Stomach smooth muscle (tissue), 2 donors: ENCODE measurements around the gene JPH4.
"Not testable (repeated sequence)": the region's sequence is repeated elsewhere in the genome, so short reads cannot be mapped to it uniquely, and the experiment has no call there.

ENCODE experiments used
- H3K27ac ChIP-seq: one replicate; pipeline ENCODE4 v1.7.0; 2013; ENCODE audit warnings: mild to moderate bottlenecking, low read length, inconsistent platforms
- H3K27me3 ChIP-seq, 2 donors: one replicate each; pipeline ENCODE4 v1.7.0; 2013; ENCODE audit warnings: low read length in 2 of 2; ENCODE audit not compliant: insufficient read depth in 2 of 2, control insufficient read depth in 1 of 2
- H3K36me3 ChIP-seq, 2 donors: one replicate each; pipeline ENCODE4 v1.7.0; 2013; ENCODE audit warnings: low read length in 2 of 2; ENCODE audit not compliant: control insufficient read depth in 2 of 2, insufficient read depth in 2 of 2
- H3K4me1 ChIP-seq: one replicate; pipeline ENCODE4 v1.7.0; 2013; ENCODE audit warnings: low read length; ENCODE audit not compliant: control insufficient read depth, insufficient read depth
- H3K4me3 ChIP-seq, 2 donors: one replicate each; pipeline ENCODE4 v1.7.0; 2013; ENCODE audit warnings: low read length in 2 of 2
- H3K9ac ChIP-seq, 2 donors: one replicate each; pipeline ENCODE4 v1.7.0; 2013; ENCODE audit warnings: low read length in 2 of 2, mild to moderate bottlenecking in 1 of 2
- H3K9me3 ChIP-seq, 2 donors: one replicate each; pipeline ENCODE4 v1.7.0; 2013; ENCODE audit warnings: low read length in 2 of 2; ENCODE audit not compliant: control insufficient read depth in 2 of 2
- donor health status: healthy.
- donor health status: Pancreatic carcinoma.

JPH4 gene

GRCh38 chr14:23608454-23608853 lies 29.9 kb upstream of the JPH4 start:
- peaks cover 0 to 9% of the 10 kb centered on the region in 2 donors for H3K27me3 ChIP-seq

GRCh38 chr14:23605931-23606585 lies 27.5 kb upstream of the JPH4 start:
- H3K27ac ChIP-seq = no peak overlapping the region
- peaks cover 0 to 6% of the 10 kb centered on the region in 2 donors for H3K27me3 ChIP-seq
- H3K9me3 ChIP-seq = no peaks in the 10 kb centered on the region
- no peak overlapping the region for H3K9ac ChIP-seq
- H3K4me3 ChIP-seq = no peak overlapping the region
- no peaks in the 10 kb centered on the region for H3K36me3 ChIP-seq
- no peaks in the 10 kb centered on the region for H3K4me1 ChIP-seq

More at GRCh38 chr14:23608454-23608853, 29.9 kb upstream of the JPH4 start:
- Histone ChIP-seq H3K4me3 (no peak overlapping the region), H3K36me3 (no peaks in the 10 kb centered on the region), H3K9ac (no peak overlapping the region), H3K9me3 (no peaks in the 10 kb centered on the region), H3K4me1 (no peaks in the 10 kb centered on the region), H3K27ac (no peak overlapping the region)

GRCh38 chr14:23604675-23605170 lies 26.1 kb upstream of the JPH4 start:
- Histone ChIP-seq H3K9me3 (no peaks in the 10 kb centered on the region), H3K9ac (no peak overlapping the region), H3K4me1 (no peaks in the 10 kb centered on the region), H3K36me3 (no peaks in the 10 kb centered on the region), H3K27ac (no peak overlapping the region), H3K27me3 (peaks cover 3% of the 10 kb centered on the region in 2 donors), H3K4me3 (no peak overlapping the region)

- Histone ChIP-seq H3K27me3 (peaks cover 3% of the 10 kb centered on the region in 2 donors), H3K9ac (no peak overlapping the region), H3K4me1 (no peaks in the 10 kb centered on the region)
These were observed 25.6 kb upstream of the JPH4 start for GRCh38 chr14:23604148-23604547.

GRCh38 chr14:23603103-23603502 lies 24.5 kb upstream of the JPH4 start:
- Histone ChIP-seq H3K27ac (no peak overlapping the region), H3K9me3 (no peaks in the 10 kb centered on the region), H3K4me1 (no peaks in the 10 kb centered on the region), H3K4me3 (no peak overlapping the region), H3K36me3 (no peaks in the 10 kb centered on the region), H3K9ac (no peak overlapping the region), H3K27me3 (peaks cover 3% of the 10 kb centered on the region in 2 donors)

More at GRCh38 chr14:23604148-23604547, 25.6 kb upstream of the JPH4 start:
- no peaks in the 10 kb centered on the region for H3K36me3 ChIP-seq
- no peaks in the 10 kb centered on the region for H3K9me3 ChIP-seq
- no peak overlapping the region for H3K4me3 ChIP-seq
- no peak overlapping the region for H3K27ac ChIP-seq

- H3K27ac ChIP-seq = no peak overlapping the region
- H3K9ac ChIP-seq = no peak overlapping the region
- H3K4me3 ChIP-seq = no peak overlapping the region
- no peaks in the 10 kb centered on the region for H3K4me1 ChIP-seq
- peaks cover 3% of the 10 kb centered on the region in 2 donors for H3K27me3 ChIP-seq
- no peaks in the 10 kb centered on the region for H3K9me3 ChIP-seq
- H3K36me3 ChIP-seq = no peaks in the 10 kb centered on the region
These were observed 23.8 kb upstream of the JPH4 start for GRCh38 chr14:23602181-23603095.

GRCh38 chr14:23601845-23602180 lies 23.2 kb upstream of the JPH4 start:
- Histone ChIP-seq H3K4me1 (no peaks in the 10 kb centered on the region), H3K9me3 (no peaks in the 10 kb centered on the region), H3K27ac (no peak overlapping the region), H3K27me3 (peaks cover 2 to 3% of the 10 kb centered on the region in 2 donors), H3K36me3 (no peaks in the 10 kb centered on the region), H3K9ac (no peak overlapping the region), H3K4me3 (no peak overlapping the region)

GRCh38 chr14:23601424-23601823 lies 22.8 kb upstream of the JPH4 start:
- Histone ChIP-seq H3K4me3 (no peak overlapping the region), H3K9me3 (no peaks in the 10 kb centered on the region), H3K27ac (no peak overlapping the region), H3K9ac (no peak overlapping the region), H3K36me3 (no peaks in the 10 kb centered on the region), H3K4me1 (no peaks in the 10 kb centered on the region), H3K27me3 (peaks cover 2 to 3% of the 10 kb centered on the region in 2 donors)

GRCh38 chr14:23600806-23601205 lies 22.2 kb upstream of the JPH4 start:
- Histone ChIP-seq H3K27ac (no peak overlapping the region), H3K27me3 (peaks cover 2 to 3% of the 10 kb centered on the region in 2 donors), H3K4me3 (no peak overlapping the region), H3K36me3 (no peaks in the 10 kb centered on the region), H3K4me1 (no peaks in the 10 kb centered on the region), H3K9ac (no peak overlapping the region), H3K9me3 (no peaks in the 10 kb centered on the region)

GRCh38 chr14:23600322-23600707 lies 21.7 kb upstream of the JPH4 start:
- Histone ChIP-seq H3K4me3 (no peak overlapping the region), H3K27me3 (peaks cover 2 to 3% of the 10 kb centered on the region in 2 donors), H3K4me1 (no peaks in the 10 kb centered on the region), H3K27ac (no peak overlapping the region), H3K9ac (no peak overlapping the region), H3K36me3 (no peaks in the 10 kb centered on the region), H3K9me3 (no peaks in the 10 kb centered on the region)

GRCh38 chr14:23594191-23594590 lies 15.6 kb upstream of the JPH4 start:
- H3K27me3 ChIP-seq, H3K36me3 ChIP-seq, H3K4me1 ChIP-seq, H3K9ac ChIP-seq, H3K27ac ChIP-seq, H3K4me3 ChIP-seq, H3K9me3 ChIP-seq: not testable (repeated sequence)
